Activated naive CD4-positive, alpha-beta T cell treated with anti-CD3 and anti-CD28 coated beads, Interleukin-2, amount 10 ng/mL, durations not matched to agents 7 days and 5 days (primary cell): ENCODE results near the gene AMT.
A peak's percentile ranks its signal among the peaks of the same experiment; 100 is the strongest.
"Not testable (repeated sequence)": the region's sequence is repeated elsewhere in the genome, so short reads cannot be mapped to it uniquely, and the experiment has no call there.

Experiments
- CTCF ChIA-PET: fragments of 350-600 bp; sonication (Branson Sonifier 250); formaldehyde crosslinking; loops from one replicate; lab custom pipeline; 2021; ENCODE audit warnings: antibody characterized with exemption; lab: Charles Lee
- DNase-seq: peaks from one replicate; pipeline ENCODE4 v3.0.0-alpha.2; 2020
- H3K27ac Mint-ChIP-seq: one replicate; pipeline ENCODE4 v1.8.0; 2021; ENCODE audit warnings: mild to moderate bottlenecking, moderate library complexity, mixed read lengths
- H3K27me3 Mint-ChIP-seq: one replicate; pipeline ENCODE4 v1.8.0; 2021; ENCODE audit warnings: mild to moderate bottlenecking, mixed read lengths
- H3K36me3 Mint-ChIP-seq: one replicate; pipeline ENCODE4 v1.8.0; 2021; ENCODE audit warnings: mixed read lengths
- H3K4me1 Mint-ChIP-seq: one replicate; pipeline ENCODE4 v1.8.0; 2021; ENCODE audit warnings: mixed read lengths
- H3K4me3 Mint-ChIP-seq: one replicate; pipeline ENCODE4 v1.8.0; 2021; ENCODE audit warnings: mild to moderate bottlenecking, moderate library complexity, mixed read lengths
- H3K9me3 Mint-ChIP-seq: one replicate; pipeline ENCODE4 v1.8.0; 2021; ENCODE audit warnings: mixed read lengths

The AMT gene

DNA sequence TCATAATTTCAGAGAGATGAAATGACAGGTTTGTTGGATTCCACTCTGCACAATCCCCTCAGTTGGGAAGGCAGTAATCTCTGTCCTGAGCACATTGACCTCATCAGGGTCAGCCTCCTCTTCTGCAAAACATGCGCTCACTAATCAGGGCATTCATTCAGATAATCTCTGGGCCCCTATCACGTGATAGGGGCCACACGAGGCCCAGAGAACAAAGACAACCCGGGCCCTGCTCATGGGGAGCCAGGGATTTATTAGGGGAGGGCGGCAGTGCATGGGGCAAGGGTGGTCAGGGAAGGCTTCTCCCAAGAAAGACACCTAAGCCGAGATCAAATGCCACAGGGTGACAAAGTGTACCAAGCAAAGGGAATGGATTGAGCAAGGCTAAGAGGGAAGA is 8.9 kb downstream of the AMT start:
- peak overlapping the region; percentile 95 for H3K27ac Mint-ChIP-seq
- DNase-seq = no peak
- H3K9me3 Mint-ChIP-seq = no peaks in the 10 kb centered on the region
- H3K4me1 Mint-ChIP-seq = peaks cover 72% of the 10 kb centered on the region
- peak overlapping the region; percentile 98 for H3K4me3 Mint-ChIP-seq
- H3K36me3 Mint-ChIP-seq = peaks cover 54% of the 10 kb centered on the region
- H3K27me3 Mint-ChIP-seq = no peaks in the 10 kb centered on the region
- CTCF ChIA-PET = interaction anchor here (0.5 to 7.4 kb wide), 3 partner anchors 10 to 73 kb away, joined by 4 to 72 read pairs (median 9); partner anchors contain the start of gene USP4

DNA sequence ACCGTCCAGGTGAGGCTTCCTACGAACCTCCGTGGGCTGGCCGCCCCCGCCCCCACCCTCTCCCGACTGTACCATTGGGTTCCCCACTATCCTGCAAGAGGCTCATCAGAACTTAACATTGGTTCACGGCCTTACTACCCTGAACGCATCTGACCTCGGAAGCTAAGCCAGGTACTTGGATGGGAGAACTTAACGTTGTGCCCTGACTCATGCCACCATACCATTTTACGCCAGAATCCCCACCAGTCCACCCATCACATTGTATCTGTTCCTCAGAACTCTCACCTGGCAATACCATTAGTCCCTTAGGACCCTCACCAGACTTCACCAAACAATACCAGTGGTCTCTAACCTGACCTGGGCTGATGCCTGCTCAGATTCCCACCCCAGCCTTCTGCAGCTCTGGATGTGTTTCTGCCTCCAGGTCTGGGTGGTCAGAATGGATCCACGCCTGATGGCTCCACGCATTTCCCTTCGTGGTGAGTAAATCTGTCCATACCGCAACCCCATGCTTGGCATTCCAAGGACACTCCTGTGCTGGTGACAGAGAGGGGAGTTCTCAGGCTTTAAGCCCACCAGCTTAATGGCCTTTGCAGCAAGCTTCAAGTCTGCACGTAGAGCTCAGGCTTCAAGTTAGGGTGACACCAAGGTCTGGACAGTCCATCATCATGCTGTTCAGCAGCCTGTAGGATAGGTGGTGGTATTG is 9.5 kb downstream of the AMT start:
- H3K4me3 Mint-ChIP-seq = peak overlapping the region; percentile 98
- CTCF ChIA-PET = interaction anchor here (0.5 to 7.4 kb wide), 3 partner anchors 11 to 72 kb away, joined by 4 to 72 read pairs (median 9); partner anchors contain the start of gene USP4
- H3K27ac Mint-ChIP-seq = peak overlapping the region; percentile 95
- no peaks in the 10 kb centered on the region for H3K9me3 Mint-ChIP-seq
- H3K27me3 Mint-ChIP-seq = no peaks in the 10 kb centered on the region
- peaks cover 52% of the 10 kb centered on the region for H3K36me3 Mint-ChIP-seq
- H3K4me1 Mint-ChIP-seq = peaks cover 72% of the 10 kb centered on the region
- DNase-seq = no peak

DNA sequence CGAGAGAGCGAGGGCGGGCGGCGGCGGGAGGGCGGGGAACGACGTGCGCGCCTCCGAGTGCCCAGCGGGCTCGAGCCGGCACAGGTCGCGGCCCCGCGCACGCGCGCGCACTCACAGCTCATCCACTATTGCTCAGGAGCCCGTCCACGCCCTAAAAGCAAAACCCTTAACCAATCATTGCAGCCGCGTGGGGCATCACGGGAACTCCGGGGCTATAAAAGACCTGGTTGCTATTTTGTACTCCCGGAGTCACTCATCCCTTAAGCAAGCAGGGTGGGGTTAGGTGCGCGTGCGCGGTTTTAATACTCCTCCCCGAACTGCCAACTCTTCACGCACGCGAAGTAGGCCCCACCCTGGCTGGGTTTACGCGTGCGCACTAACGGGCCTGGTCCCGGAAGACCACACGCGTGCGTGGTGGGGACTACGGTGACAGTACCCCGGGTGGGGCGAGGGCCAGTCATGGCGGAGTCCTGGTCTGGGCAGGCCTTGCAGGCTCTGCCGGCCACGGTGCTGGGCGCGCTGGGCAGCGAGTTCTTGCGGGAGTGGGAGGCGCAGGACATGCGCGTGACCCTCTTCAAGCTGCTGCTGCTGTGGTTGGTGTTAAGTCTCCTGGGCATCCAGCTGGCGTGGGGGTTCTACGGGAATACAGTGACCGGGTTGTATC is 10.2 kb downstream of the AMT start, which contains the start of the genes RHOA and TCTA:
TSS of gene RHOA (minus strand) at position 9 of the 664 bp plus-strand sequence. CDS start 36,387 bp downstream, outside the sequence.
TSS of gene TCTA (plus strand) at position 456 of the 664 bp plus-strand sequence. CDS start at position 460, 4 bp downstream.
- H3K36me3 Mint-ChIP-seq = peaks cover 52% of the 10 kb centered on the region
- H3K4me3 Mint-ChIP-seq = peak within 1 kb of the TSS; percentile 98
- peak; percentile 99 for DNase-seq
- peak within 1 kb of the TSS; percentile 95 for H3K27ac Mint-ChIP-seq
- no peaks in the 10 kb centered on the region for H3K9me3 Mint-ChIP-seq
- peaks cover 73% of the 10 kb centered on the region for H3K4me1 Mint-ChIP-seq
- CTCF ChIA-PET = interaction anchor here (2.1 to 7.4 kb wide), 2 partner anchors 36 to 72 kb away, joined by 9 to 72 read pairs; partner anchors contain the start of gene USP4
- H3K27me3 Mint-ChIP-seq = no peaks in the 10 kb centered on the region

DNA sequence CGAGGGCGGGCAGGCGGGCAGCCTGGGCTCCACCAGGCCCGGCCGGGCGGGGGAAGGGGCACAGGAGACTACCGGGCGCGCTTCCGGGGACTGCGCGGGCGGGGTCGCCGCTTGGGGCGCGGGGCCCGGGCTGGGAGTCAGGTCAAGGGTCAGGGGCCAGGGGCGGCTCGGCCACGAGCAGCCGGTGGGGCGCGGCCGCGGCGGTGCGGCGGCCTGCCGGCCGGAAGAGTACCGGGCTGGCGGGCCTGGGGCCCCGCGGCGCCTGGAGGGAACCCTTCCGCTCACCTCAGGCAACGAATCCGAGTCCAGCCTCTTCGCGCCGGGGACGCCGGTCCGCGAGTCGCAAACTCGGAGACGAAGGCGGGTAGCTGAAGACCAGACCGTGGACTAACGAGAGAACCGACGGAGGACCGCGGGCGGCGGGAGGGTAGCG is 10.7 kb downstream of the AMT start:
- Mint-ChIP-seq H3K27me3 (no peaks in the 10 kb centered on the region), H3K4me1 (peaks cover 72% of the 10 kb centered on the region), H3K36me3 (peaks cover 48% of the 10 kb centered on the region), H3K4me3 (peak overlapping the region; percentile 98), H3K9me3 (no peaks in the 10 kb centered on the region), H3K27ac (peak overlapping the region; percentile 95)
- CTCF ChIA-PET = interaction anchor here (2.1 to 7.4 kb wide), 2 partner anchors 37 to 71 kb away, joined by 9 to 72 read pairs; partner anchors contain the start of gene USP4
- peak; percentile 73 for DNase-seq

DNA sequence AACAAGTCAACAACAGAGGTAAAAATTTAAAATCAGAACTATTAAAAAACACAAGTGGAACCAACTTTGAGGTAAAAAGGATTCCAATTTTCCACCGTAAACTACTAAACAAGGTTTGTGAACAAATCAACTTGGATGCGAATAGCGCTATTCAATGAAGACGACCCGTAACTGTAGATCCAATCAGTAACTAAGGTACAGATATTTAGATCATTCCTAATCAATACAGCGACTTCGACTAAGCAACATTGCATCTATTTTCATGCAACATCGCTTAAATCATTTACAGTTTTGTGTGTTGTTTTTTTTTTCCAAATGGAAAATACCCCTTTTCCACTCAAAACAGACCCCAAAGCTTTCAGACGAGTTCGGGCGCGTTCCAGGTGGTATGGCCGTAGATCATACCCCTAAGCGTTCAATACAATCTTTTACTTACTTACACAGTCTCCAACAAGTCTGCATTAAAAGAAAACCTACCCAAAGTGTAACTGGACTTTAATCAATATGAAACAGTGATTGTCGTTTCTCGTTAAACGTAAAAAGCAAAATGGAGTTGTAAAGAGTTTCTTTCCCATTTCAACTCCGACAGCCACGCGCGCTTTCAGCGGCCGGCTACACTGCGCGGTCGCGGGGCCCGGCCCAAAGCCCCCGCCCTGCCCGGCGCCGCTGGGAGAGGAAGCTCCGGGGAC is 11.3 kb downstream of the AMT start:
- no peaks in the 10 kb centered on the region for H3K9me3 Mint-ChIP-seq
- H3K4me3 Mint-ChIP-seq = peak overlapping the region; percentile 98
- CTCF ChIA-PET = interaction anchor here (2.1 to 7.4 kb wide), 2 partner anchors 37 to 71 kb away, joined by 9 to 72 read pairs; partner anchors contain the start of gene USP4
- H3K27ac Mint-ChIP-seq = peak overlapping the region; percentile 95
- H3K36me3 Mint-ChIP-seq = peaks cover 47% of the 10 kb centered on the region
- no peaks in the 10 kb centered on the region for H3K27me3 Mint-ChIP-seq
- no peak for DNase-seq
- peaks cover 72% of the 10 kb centered on the region for H3K4me1 Mint-ChIP-seq

DNA sequence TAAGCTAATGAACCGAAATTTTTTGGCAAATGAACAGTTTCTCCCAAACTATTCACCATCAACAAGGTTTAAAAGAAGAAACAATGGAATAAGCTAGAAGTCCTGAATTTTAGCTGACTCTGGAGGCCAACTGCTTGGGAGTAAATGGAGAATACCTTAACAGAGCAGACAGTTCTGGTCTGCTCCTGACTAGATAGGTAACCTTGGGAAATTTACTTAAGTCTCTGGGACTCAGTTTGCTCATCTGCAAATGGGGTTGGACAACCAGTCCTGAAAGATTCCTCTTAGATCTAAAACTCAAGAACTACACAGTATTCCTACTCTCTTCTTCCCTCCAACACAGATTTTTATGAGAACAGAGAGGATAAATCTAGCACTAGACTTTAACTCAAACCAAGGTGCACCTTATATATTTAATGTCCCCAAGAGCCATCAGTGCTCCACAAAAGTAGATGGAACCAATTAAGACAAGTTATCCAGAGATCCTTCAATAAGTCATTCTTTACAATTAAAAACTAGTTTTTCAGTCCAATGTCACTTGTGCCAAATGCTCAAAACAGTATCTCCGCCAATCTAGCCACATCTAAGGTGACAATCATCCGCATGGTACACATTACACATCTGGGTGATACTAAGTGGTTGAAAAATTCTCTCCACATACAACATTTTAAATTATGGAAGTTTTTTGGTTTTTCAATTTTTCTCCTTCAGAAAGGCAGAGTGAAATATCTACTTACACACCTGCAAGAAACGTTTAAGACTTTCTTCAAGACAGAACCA is 12.0 kb downstream of the AMT start:
- no peaks in the 10 kb centered on the region for H3K9me3 Mint-ChIP-seq
- DNase-seq = peak; percentile 31
- H3K4me3 Mint-ChIP-seq = peak overlapping the region; percentile 98
- CTCF ChIA-PET = interaction anchor here (1.1 kb wide), 2 partner anchors 19 to 70 kb away, joined by 3 to 4 read pairs; partner anchors contain the start of genes NICN1 and USP4
- H3K27ac Mint-ChIP-seq = peak overlapping the region; percentile 95
- peaks cover 46% of the 10 kb centered on the region for H3K36me3 Mint-ChIP-seq
- peaks cover 72% of the 10 kb centered on the region for H3K4me1 Mint-ChIP-seq
- no peaks in the 10 kb centered on the region for H3K27me3 Mint-ChIP-seq

DNA sequence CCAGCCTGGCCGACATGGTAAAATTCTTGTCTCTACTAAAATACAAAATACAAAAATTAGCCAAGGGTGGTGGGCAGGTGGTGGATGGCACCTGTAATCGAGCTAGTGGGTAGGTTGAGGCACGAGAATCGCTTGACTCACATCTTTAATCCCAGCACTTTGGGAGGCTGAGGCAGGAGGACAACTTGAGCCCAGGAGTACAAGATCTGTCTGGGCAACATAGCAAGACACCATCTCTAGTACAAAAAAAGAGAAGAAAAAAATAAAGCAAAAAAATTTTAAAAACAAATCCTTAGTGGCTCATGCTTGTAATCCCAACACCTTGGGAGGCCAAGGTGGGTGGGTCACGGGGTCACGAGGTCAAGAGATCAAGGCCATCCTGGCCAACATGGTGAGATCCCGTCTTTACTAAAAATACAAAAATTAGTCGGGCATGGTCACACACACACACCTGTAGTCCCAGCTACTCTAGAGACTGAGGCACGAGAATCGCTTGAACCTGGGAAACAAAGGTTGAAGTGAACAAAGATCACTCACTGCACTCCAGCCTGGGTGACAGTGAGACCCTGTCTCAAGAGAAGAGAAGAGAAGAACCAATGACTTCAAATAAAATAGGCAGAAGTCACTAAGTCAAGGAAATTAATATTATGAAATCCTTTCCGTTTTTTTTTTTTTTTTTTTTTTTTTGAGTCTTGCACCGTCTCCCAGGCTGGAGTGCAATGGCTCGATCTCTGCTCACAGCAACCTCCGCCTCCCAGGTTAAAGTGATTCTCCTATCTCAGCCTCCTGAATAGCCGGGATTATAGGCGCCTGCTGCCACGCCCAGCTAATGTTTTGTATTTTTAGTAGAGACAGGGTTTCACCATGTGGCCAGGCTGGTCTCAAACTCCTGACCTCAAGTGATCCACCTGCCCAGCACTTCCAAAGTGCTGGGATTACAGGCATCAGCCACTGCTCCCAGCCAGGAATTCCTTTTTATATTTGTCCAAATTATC is 15.4 kb downstream of the AMT start:
- peaks cover 40% of the 10 kb centered on the region for H3K36me3 Mint-ChIP-seq
- no peaks in the 10 kb centered on the region for H3K27me3 Mint-ChIP-seq
- DNase-seq = no peak
- no peak overlapping the region for H3K4me3 Mint-ChIP-seq
- CTCF ChIA-PET = interaction anchor here (1.4 to 1.7 kb wide), 2 partner anchors 47 to 66 kb away, joined by 3 to 5 read pairs; no protein-coding TSS in a partner anchor
- H3K9me3 Mint-ChIP-seq = no peaks in the 10 kb centered on the region
- peaks cover 46% of the 10 kb centered on the region for H3K4me1 Mint-ChIP-seq
- H3K27ac Mint-ChIP-seq = no peak overlapping the region

DNA sequence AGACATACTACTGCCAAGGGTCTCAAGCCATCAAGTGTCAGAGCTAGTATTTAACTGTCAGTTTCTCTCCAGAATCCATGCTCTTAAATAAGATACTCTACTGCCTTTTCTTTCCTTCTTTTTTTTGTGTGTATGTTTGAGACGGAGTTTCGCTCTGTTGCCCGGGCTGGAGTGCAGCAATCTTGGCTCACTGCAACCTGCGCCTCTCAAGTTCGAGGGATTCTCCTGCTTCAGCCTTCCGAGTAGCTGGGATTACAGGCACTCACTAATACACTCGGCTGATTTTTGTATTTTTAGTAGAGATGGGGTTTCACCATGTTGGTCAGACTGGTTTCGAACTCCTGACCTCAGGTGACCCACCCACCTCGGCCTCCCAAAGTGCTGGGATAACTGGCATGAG is 16.7 kb downstream of the AMT start:
- not testable (repeated sequence) for H3K27ac Mint-ChIP-seq, H3K4me3 Mint-ChIP-seq, H3K9me3 Mint-ChIP-seq, H3K27me3 Mint-ChIP-seq, DNase-seq
- CTCF ChIA-PET = interaction anchor here (1.4 to 1.7 kb wide), 2 partner anchors 48 to 65 kb away, joined by 3 to 5 read pairs; no protein-coding TSS in a partner anchor
- Mint-ChIP-seq H3K36me3 (peaks cover 37% of the 10 kb centered on the region), H3K4me1 (peaks cover 45% of the 10 kb centered on the region)

DNA sequence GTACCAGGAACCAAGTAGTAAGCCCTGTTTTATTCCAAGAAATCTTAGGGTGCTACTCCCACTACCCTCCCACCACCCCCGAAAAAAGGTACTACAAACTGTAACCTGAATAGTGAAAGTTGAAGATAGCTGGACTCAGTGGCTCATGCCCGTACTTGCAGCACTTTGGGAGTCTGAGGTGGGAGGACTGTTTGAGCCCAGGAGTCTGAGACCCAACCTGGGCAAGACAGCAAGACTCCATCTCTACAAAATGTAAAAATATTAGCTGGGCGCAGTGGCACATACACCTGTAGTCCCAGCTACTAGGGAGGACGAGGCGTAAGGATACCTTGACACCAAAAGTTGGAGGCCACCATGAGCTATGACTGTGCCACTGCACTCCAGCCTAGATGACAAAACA is 18.4 kb downstream of the AMT start:
- CTCF ChIA-PET = no interaction called here
- Mint-ChIP-seq H3K9me3 (no peaks in the 10 kb centered on the region), H3K36me3 (peaks cover 32% of the 10 kb centered on the region), H3K27ac (no peak overlapping the region), H3K4me3 (no peak overlapping the region), H3K27me3 (no peaks in the 10 kb centered on the region), H3K4me1 (peaks cover 36% of the 10 kb centered on the region)
- no peak for DNase-seq

DNA sequence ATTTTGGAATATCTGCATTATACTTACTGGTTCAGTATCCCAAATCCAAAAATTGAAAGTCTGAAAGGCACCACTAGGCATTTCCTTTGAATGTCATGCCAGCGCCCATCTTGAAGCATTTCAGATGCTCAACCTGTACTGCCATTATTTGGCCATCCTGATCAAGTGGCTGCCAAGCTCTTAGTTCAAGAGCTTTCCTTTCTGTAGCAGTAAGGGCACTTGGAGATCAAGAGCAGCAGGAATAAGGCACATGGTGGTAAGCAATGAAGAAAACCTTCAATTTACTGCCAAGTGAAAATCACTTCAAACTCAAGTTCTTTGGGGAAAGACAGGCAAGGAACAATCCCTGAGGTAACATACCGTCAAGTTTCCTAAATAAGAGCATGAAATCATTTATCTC is 20.5 kb downstream of the AMT start:
- Mint-ChIP-seq H3K4me1 (peaks cover 30% of the 10 kb centered on the region), H3K4me3 (no peak overlapping the region), H3K36me3 (peaks cover 32% of the 10 kb centered on the region), H3K27me3 (no peaks in the 10 kb centered on the region), H3K27ac (no peak overlapping the region), H3K9me3 (no peaks in the 10 kb centered on the region)
- CTCF ChIA-PET = no interaction called here
- no peak for DNase-seq

DNA sequence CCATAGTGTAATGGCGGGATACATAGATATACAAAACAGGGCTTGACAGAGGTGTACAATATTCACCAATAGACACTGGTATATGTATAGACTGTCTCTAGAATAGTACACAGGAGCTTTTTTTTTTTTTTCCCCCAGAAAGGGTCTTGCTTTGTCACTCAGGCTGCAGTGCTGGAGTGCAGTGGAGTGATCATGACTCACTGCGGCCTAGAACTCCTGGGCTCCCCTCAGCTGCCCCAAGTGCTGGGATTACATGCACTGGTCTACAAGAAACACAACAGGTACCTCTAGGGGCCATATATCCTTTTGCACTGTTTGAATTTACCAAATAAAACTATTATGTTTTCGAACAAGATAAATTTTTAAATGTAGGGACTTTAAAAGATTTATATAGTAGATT is 22.8 kb downstream of the AMT start:
- no peak for DNase-seq
- no peaks in the 10 kb centered on the region for H3K27me3 Mint-ChIP-seq
- no peak overlapping the region for H3K27ac Mint-ChIP-seq
- H3K9me3 Mint-ChIP-seq = no peaks in the 10 kb centered on the region
- H3K4me1 Mint-ChIP-seq = peaks cover 27% of the 10 kb centered on the region
- H3K36me3 Mint-ChIP-seq = peaks cover 37% of the 10 kb centered on the region
- CTCF ChIA-PET = interaction anchor here (1.4 kb wide), 1 partner anchor 17 kb away, joined by 4 read pairs; no protein-coding TSS in a partner anchor
- H3K4me3 Mint-ChIP-seq = no peak overlapping the region

DNA sequence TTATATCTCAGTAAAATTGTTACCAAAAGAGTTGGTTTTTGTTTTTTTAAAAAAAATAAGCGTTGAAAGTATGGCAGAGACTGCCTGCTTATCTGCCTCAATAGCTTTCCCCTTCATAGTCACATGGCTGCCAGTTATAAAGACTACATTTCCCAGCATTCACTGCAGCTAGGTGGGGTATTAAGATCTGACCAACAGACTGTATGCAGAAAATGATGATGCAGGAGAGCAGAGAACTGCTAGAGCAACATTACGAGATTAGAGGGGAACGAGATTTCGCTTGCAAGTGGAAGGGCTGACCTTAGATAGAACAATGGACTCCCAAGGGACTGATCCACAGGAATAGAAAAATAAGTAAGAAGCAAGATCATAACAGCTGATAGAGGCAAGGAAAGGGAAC is 24.8 kb downstream of the AMT start:
- Mint-ChIP-seq H3K36me3 (peaks cover 41% of the 10 kb centered on the region), H3K27ac (no peak overlapping the region)
- no peak for DNase-seq

More for the DNA sequence above, 24.8 kb downstream of the AMT start:
- Mint-ChIP-seq H3K27me3 (no peaks in the 10 kb centered on the region), H3K4me3 (no peak overlapping the region), H3K9me3 (no peaks in the 10 kb centered on the region), H3K4me1 (peaks cover 37% of the 10 kb centered on the region)
- CTCF ChIA-PET = no interaction called here
